WI38 (cell line): Measurements from ENCODE around the gene RAB39B.
A peak's percentile ranks its signal among the peaks of the same experiment; 100 is the strongest.
"Not testable (repeated sequence)": the region's sequence is repeated elsewhere in the genome, so short reads cannot be mapped to it uniquely, and the experiment has no call there.

Source experiments
- H3K4me3 ChIP-seq: 2 replicates; pipeline ENCODE4 v1.5.1; 2011; ENCODE audit warnings: low read depth, mild to moderate bottlenecking, control low read depth, low read length
- TF ChIP-seq, protein P1 (sequence below): IDR thresholded peaks from 2 replicates; pipeline ENCODE4 v1.5.1; 2012; ENCODE audit warnings: low read depth, mild to moderate bottlenecking, control low read depth, low read length

RAB39B gene, protein sequence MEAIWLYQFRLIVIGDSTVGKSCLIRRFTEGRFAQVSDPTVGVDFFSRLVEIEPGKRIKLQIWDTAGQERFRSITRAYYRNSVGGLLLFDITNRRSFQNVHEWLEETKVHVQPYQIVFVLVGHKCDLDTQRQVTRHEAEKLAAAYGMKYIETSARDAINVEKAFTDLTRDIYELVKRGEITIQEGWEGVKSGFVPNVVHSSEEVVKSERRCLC

GRCh38 chrX:155263854-155264628 lies at the start of gene RAB39B:
TSS of gene RAB39B (minus strand) at chrX:155264491. CDS start at chrX:155264288, 203 bp downstream.
- TF ChIP-seq, protein P1, sequence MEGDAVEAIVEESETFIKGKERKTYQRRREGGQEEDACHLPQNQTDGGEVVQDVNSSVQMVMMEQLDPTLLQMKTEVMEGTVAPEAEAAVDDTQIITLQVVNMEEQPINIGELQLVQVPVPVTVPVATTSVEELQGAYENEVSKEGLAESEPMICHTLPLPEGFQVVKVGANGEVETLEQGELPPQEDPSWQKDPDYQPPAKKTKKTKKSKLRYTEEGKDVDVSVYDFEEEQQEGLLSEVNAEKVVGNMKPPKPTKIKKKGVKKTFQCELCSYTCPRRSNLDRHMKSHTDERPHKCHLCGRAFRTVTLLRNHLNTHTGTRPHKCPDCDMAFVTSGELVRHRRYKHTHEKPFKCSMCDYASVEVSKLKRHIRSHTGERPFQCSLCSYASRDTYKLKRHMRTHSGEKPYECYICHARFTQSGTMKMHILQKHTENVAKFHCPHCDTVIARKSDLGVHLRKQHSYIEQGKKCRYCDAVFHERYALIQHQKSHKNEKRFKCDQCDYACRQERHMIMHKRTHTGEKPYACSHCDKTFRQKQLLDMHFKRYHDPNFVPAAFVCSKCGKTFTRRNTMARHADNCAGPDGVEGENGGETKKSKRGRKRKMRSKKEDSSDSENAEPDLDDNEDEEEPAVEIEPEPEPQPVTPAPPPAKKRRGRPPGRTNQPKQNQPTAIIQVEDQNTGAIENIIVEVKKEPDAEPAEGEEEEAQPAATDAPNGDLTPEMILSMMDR: no peak
- H3K4me3 ChIP-seq: peak within 1 kb of the TSS; percentile 20; the same call in 1 of the 2 replicates

GRCh38 chrX:155313766-155314165 lies 49.5 kb upstream of the RAB39B start:
- TF ChIP-seq, protein P1: no peak
- H3K4me3 ChIP-seq: no peak overlapping the region

DNA sequence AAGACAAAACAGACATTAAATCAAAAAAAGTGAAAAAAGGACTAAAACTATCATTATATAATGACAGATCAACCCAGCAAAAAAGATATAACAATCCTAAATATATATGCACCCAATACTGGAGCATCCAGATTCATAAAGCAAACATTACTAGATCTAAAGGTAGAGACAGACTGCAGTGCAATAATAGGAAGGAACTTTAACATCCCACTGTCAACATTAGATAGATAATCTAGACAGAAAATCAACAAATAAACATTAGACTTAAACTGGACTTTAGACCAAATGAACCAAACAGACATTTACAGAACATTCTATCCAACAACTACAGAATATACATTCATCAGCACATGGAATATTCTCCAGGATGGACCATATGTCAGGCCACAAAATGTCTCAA lies 29.5 kb upstream of the RAB39B start:
- H3K4me3 ChIP-seq: no peak overlapping the region
- TF ChIP-seq, protein P1: no peak

DNA sequence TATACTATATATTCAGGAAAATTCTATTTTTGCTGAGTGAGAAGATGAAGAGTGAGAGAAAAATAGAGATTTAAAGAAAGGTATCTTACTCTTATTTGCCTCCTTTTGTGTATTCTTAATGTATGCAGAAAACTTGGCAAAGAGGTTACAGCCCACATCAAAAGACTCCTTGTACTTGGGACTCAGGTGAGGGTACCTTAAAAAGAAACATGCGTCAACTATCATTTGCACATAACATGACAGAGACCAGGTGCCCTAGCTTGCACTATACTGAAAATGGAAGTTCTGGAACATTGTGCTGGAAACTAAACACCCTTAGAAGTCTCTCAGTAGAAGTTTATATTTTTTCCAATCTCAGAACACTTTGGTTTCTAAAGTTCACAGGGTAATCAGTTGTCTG lies 15.6 kb upstream of the RAB39B start:
- H3K4me3 ChIP-seq: no peak overlapping the region
- TF ChIP-seq, protein P1: no peak

GRCh38 chrX:155270969-155271368 lies 6.7 kb upstream of the RAB39B start:
- TF ChIP-seq, protein P1: no peak
- no peak overlapping the region for H3K4me3 ChIP-seq

DNA sequence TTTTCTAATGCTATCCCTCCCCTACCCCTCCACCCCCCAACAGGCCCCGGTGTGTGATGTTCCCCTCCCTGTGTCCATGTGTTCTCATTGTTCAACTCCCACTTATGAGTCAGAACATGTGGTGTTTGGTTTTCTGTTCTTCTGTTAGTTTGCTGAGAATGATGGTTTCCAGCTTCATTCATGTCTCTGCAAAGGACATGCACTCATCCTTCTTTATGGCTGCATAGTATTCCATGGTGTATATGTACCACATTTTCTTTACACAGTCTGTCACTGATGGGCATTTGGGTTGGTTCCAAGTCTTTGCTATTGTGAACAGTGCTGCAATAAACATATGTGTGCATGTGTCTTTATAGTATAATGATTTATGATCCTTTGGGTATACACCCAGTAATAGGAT lies 3.7 kb upstream of the RAB39B start:
- not testable (repeated sequence) for H3K4me3 ChIP-seq

- H3K4me3 ChIP-seq: no peak overlapping the region
- TF ChIP-seq, protein P1: no peak
Measured at GRCh38 chrX:155266439-155266838, 2.1 kb upstream of the RAB39B start.
